Stimulated activated naive B cell treated with anti-CD40 and anti-IgM and Interleukin-4, amounts not matched to agents 10 μg/mL and 1 μg/mL and 100 μg/mL, for 72 hours (primary cell): Measurements from ENCODE around the gene RANBP1.

ENCODE experiments used
- ATAC-seq, 2 donors: fragments of 150-1000 bp; cut with Tn5 transposase; replicated peaks; 2 replicates each; pipeline ENCODE4 v1.10.0; 2021; ENCODE audit warnings: moderate library complexity in 1 of 2
- DNase-seq: peaks from one replicate; pipeline ENCODE4 v3.0.0; 2021
- H3K27ac Mint-ChIP-seq: one replicate; pipeline ENCODE4 v1.8.0; 2022; ENCODE audit warnings: mild to moderate bottlenecking, mixed read lengths
- H3K27me3 Mint-ChIP-seq, 2 donors: one replicate each; pipeline ENCODE4 v1.8.0; 2022; ENCODE audit warnings: mixed read lengths in 2 of 2
- H3K36me3 Mint-ChIP-seq, 2 donors: one replicate each; pipeline ENCODE4 v1.8.0; 2022; ENCODE audit warnings: mixed read lengths in 2 of 2, mild to moderate bottlenecking in 1 of 2
- H3K4me1 Mint-ChIP-seq, 2 donors: one replicate each; pipeline ENCODE4 v1.8.0; 2022; ENCODE audit warnings: mixed read lengths in 2 of 2, mild to moderate bottlenecking in 1 of 2
- H3K4me3 Mint-ChIP-seq, 2 donors: one replicate each; pipeline ENCODE4 v1.8.0; 2022; ENCODE audit warnings: mild to moderate bottlenecking in 2 of 2, mixed read lengths in 2 of 2, moderate library complexity in 1 of 2
- H3K9me3 Mint-ChIP-seq, 2 donors: one replicate each; pipeline ENCODE4 v1.8.0; 2022; ENCODE audit warnings: mixed read lengths in 2 of 2, mild to moderate bottlenecking in 1 of 2

Gene RANBP1

GRCh38 chr22:20175597-20175900 lies 59.6 kb downstream of the RANBP1 start:
- H3K27me3 Mint-ChIP-seq, result peaks cover 1 to 6% of the 10 kb centered on the region in 2 donors
- no peaks in the 10 kb centered on the region for H3K36me3 Mint-ChIP-seq
- peaks cover 0 to 2% of the 10 kb centered on the region in 2 donors for H3K4me1 Mint-ChIP-seq
- DNase-seq (no peak), ATAC-seq (peak in 1 of 2 donors; percentile 10)
- no peak overlapping the region for H3K4me3 Mint-ChIP-seq
- H3K27ac Mint-ChIP-seq, result no peak overlapping the region
- H3K9me3 Mint-ChIP-seq, result no peaks in the 10 kb centered on the region

- H3K27ac Mint-ChIP-seq, result no peak overlapping the region
- DNase-seq, result no peak
Observed at GRCh38 chr22:20176421-20177085, 60.6 kb downstream of the RANBP1 start.

More at GRCh38 chr22:20176421-20177085, 60.6 kb downstream of the RANBP1 start:
- H3K27me3 Mint-ChIP-seq, result peaks cover 0 to 6% of the 10 kb centered on the region in 2 donors
- no peaks in the 10 kb centered on the region for H3K36me3 Mint-ChIP-seq
- no peak for ATAC-seq
- H3K9me3 Mint-ChIP-seq, result no peaks in the 10 kb centered on the region
- peaks cover 0 to 2% of the 10 kb centered on the region in 2 donors for H3K4me1 Mint-ChIP-seq
- no peak overlapping the region for H3K4me3 Mint-ChIP-seq
